ENCODE data around the gene FRK.
"Not testable (repeated sequence)": the region's sequence is repeated elsewhere in the genome, so short reads cannot be mapped to it uniquely, and the experiment has no call there.

FRK gene

DNA sequence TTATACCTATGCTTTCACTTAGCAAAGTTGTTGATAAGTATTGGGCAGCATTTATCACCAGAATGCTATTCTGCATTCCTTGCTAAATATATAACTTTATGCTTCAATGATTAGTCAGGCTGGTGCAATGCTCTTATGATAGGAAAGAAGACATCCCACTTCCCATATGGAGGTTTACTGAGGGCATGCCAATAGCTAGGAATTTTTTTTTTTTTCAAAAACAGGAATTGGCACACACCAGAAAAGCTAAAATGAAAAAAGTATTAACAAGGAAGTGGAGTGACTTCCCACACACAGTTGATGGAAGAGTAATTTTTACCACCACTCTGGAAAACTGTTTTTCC is 90.8 kb downstream of the FRK start:
- Histone ChIP-seq H3F3A (ENCODE audit: low read depth) (no peaks in the 10 kb centered on the region), H3K27me3 (ENCODE audit: insufficient read depth, low read length, poor library complexity, severe bottlenecking) (no peaks in the 10 kb centered on the region), H3K9me2 (replicated peaks; ENCODE audit: low read depth, low read length) (no peaks in the 10 kb centered on the region), H3K4me2 (ENCODE audit: low read depth, low read length, poor library complexity, severe bottlenecking) (no peak overlapping the region), H3K4me3 (ENCODE audit: low read length, poor library complexity, severe bottlenecking) (no peak overlapping the region), H3K9ac (ENCODE audit: low read depth, low read length, poor library complexity, severe bottlenecking) (no peak overlapping the region), H2AFZ (ENCODE audit: low read length) (no peak overlapping the region), H4K20me1 (ENCODE audit: insufficient read depth, low read length, poor library complexity, severe bottlenecking) (no peaks in the 10 kb centered on the region), H3K4me1 (ENCODE audit: insufficient read depth, low read length, poor library complexity, severe bottlenecking) (no peaks in the 10 kb centered on the region), H3K9me3 (ENCODE audit: insufficient read depth, low read depth, low read length) (no peaks in the 10 kb centered on the region), H3K79me2 (ENCODE audit: insufficient read depth, low read length) (no peaks in the 10 kb centered on the region), H3K36me3 (ENCODE audit: insufficient read depth, low read length) (no peaks in the 10 kb centered on the region)
- TF ChIP-seq, protein P1, sequence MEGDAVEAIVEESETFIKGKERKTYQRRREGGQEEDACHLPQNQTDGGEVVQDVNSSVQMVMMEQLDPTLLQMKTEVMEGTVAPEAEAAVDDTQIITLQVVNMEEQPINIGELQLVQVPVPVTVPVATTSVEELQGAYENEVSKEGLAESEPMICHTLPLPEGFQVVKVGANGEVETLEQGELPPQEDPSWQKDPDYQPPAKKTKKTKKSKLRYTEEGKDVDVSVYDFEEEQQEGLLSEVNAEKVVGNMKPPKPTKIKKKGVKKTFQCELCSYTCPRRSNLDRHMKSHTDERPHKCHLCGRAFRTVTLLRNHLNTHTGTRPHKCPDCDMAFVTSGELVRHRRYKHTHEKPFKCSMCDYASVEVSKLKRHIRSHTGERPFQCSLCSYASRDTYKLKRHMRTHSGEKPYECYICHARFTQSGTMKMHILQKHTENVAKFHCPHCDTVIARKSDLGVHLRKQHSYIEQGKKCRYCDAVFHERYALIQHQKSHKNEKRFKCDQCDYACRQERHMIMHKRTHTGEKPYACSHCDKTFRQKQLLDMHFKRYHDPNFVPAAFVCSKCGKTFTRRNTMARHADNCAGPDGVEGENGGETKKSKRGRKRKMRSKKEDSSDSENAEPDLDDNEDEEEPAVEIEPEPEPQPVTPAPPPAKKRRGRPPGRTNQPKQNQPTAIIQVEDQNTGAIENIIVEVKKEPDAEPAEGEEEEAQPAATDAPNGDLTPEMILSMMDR (conservative IDR thresholded peaks at IDR 0.05; ENCODE audit: low read length): no peak
- no peak for TF ChIP-seq EZH2phosphoT487 (IDR thresholded peaks at IDR 0.05; ENCODE audit: borderline replicate concordance)

DNA sequence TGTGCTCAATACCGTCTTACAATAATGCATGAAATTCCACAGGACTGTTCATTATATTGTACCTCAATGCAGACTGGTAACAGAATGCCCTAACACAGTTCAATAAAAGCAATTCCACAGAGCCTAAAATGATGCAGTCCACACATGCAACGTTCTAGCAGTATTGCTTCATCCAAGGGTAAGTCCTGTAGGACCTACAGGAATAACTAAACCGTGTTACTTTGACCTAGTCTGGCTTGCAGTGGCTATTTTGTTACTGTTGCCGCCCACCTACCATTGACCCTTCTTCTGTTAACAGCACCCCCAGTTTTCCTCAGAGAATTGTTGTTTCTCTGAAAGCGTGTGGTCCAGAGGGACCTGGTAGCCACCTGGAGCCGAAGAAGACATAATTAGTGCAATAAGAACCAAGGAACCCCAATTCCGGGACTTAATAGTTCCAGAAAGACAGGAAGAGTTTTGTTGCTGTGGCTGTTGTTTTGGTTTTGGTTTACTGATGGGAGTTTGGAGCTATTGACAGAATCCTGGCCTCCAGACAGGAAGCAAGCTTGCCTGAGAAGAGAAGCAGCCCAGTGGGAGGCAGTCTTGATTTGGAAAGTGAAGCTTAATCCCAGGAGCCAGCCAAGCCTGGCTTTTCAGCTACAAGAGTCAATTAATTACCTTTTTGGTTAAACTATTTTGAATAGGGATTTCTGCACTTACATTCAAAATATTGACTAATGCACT is 91.3 kb downstream of the FRK start:
- Histone ChIP-seq H4K20me1 (ENCODE audit: insufficient read depth, low read length, poor library complexity, severe bottlenecking) (no peaks in the 10 kb centered on the region), H3K9ac (ENCODE audit: low read depth, low read length, poor library complexity, severe bottlenecking) (no peak overlapping the region), H3K4me1 (ENCODE audit: insufficient read depth, low read length, poor library complexity, severe bottlenecking) (no peaks in the 10 kb centered on the region), H3K4me3 (ENCODE audit: low read length, poor library complexity, severe bottlenecking) (no peak overlapping the region), H3K79me2 (ENCODE audit: insufficient read depth, low read length) (no peaks in the 10 kb centered on the region), H3K27me3 (ENCODE audit: insufficient read depth, low read length, poor library complexity, severe bottlenecking) (no peaks in the 10 kb centered on the region), H2AFZ (ENCODE audit: low read length) (no peak overlapping the region), H3K9me3 (ENCODE audit: insufficient read depth, low read depth, low read length) (no peaks in the 10 kb centered on the region), H3F3A (ENCODE audit: low read depth) (no peaks in the 10 kb centered on the region), H3K36me3 (ENCODE audit: insufficient read depth, low read length) (no peaks in the 10 kb centered on the region), H3K4me2 (ENCODE audit: low read depth, low read length, poor library complexity, severe bottlenecking) (no peak overlapping the region), H3K9me2 (replicated peaks; ENCODE audit: low read depth, low read length) (no peaks in the 10 kb centered on the region)
- TF ChIP-seq EZH2phosphoT487 (IDR thresholded peaks at IDR 0.05; ENCODE audit: borderline replicate concordance): no peak
- TF ChIP-seq, protein P1 (conservative IDR thresholded peaks at IDR 0.05; ENCODE audit: low read length): no peak

DNA sequence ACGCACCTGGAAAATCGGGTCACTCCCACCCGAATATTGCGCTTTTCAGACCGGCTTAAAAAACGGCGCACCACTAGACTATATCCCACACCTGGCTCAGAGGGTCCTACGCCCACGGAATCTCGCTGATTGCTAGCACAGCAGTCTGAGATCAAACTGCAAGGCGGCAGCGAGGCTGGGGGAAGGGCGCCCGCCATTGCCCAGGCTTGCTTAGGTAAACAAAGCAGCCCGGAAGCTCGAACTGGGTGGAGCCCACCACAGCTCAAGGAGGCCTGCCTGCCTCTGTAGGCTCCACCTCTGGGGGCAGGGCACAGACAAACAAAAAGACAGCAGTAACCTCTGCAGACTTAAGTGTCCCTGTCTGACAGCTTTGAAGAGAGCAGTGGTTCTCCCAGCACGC is 100.4 kb downstream of the FRK start:
- not testable (repeated sequence) for H3K9me2 ChIP-seq (replicated peaks; ENCODE audit: low read depth, low read length); H3K36me3 ChIP-seq (ENCODE audit: insufficient read depth, low read length); H3K9ac ChIP-seq (ENCODE audit: low read depth, low read length, poor library complexity, severe bottlenecking); H3K4me2 ChIP-seq (ENCODE audit: low read depth, low read length, poor library complexity, severe bottlenecking); H2AFZ ChIP-seq (ENCODE audit: low read length); H3F3A ChIP-seq (ENCODE audit: low read depth); H3K79me2 ChIP-seq (ENCODE audit: insufficient read depth, low read length); H3K4me1 ChIP-seq (ENCODE audit: insufficient read depth, low read length, poor library complexity, severe bottlenecking); H3K27me3 ChIP-seq (ENCODE audit: insufficient read depth, low read length, poor library complexity, severe bottlenecking); H4K20me1 ChIP-seq (ENCODE audit: insufficient read depth, low read length, poor library complexity, severe bottlenecking); H3K4me3 ChIP-seq (ENCODE audit: low read length, poor library complexity, severe bottlenecking); H3K9me3 ChIP-seq (ENCODE audit: insufficient read depth, low read depth, low read length)

DNA sequence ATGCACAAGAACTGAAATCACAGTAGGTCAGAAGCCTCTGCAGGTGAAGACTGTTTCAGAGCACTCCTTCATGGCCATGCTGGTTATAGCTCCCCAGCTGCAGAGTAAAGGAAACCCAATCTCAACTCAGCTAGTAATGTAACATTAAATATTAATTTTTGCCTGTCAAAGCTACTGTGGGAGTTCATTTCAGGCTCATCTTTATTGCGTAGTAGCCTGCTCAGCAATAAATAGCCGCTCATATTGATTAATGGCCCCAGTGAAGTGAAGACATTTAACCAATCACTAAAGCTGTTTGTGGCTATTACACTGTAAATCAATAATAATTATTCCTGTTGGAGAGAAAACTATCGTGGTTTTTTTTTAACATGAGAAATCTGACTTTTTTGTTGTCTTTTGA is 101.7 kb downstream of the FRK start:
- no peak overlapping the region for H3K9ac ChIP-seq (ENCODE audit: low read depth, low read length, poor library complexity, severe bottlenecking)
- H3K27me3 ChIP-seq (ENCODE audit: insufficient read depth, low read length, poor library complexity, severe bottlenecking): no peaks in the 10 kb centered on the region
- H3K4me1 ChIP-seq (ENCODE audit: insufficient read depth, low read length, poor library complexity, severe bottlenecking): no peaks in the 10 kb centered on the region
- no peaks in the 10 kb centered on the region for H3K79me2 ChIP-seq (ENCODE audit: insufficient read depth, low read length)
- no peak overlapping the region for H3K4me2 ChIP-seq (ENCODE audit: low read depth, low read length, poor library complexity, severe bottlenecking)
- no peaks in the 10 kb centered on the region for H4K20me1 ChIP-seq (ENCODE audit: insufficient read depth, low read length, poor library complexity, severe bottlenecking)
- no peaks in the 10 kb centered on the region for H3K9me2 ChIP-seq (replicated peaks; ENCODE audit: low read depth, low read length)
- TF ChIP-seq EZH2phosphoT487 (IDR thresholded peaks at IDR 0.05; ENCODE audit: borderline replicate concordance): no peak
- TF ChIP-seq, protein P1 (conservative IDR thresholded peaks at IDR 0.05; ENCODE audit: low read length): no peak
- H2AFZ ChIP-seq (ENCODE audit: low read length): no peak overlapping the region
- H3K9me3 ChIP-seq (ENCODE audit: insufficient read depth, low read depth, low read length): no peaks in the 10 kb centered on the region
- H3K36me3 ChIP-seq (ENCODE audit: insufficient read depth, low read length): no peaks in the 10 kb centered on the region
- H3K4me3 ChIP-seq (ENCODE audit: low read length, poor library complexity, severe bottlenecking): no peak overlapping the region
- H3F3A ChIP-seq (ENCODE audit: low read depth): no peaks in the 10 kb centered on the region

Data from Loucy (cell line).